Naive thymus-derived CD4-positive, alpha-beta T cell (primary cell): Measurements from ENCODE around the gene MGA. TPM values are rescaled to one million over a fixed set of nuclear protein-coding genes. Genes with fewer than 3 reads are reported as not detected.
A peak's percentile ranks its signal among the peaks of the same experiment; 100 is the strongest.
"Not testable (repeated sequence)": the region's sequence is repeated elsewhere in the genome, so short reads cannot be mapped to it uniquely, and the experiment has no call there.

ENCODE experiments used
- ATAC-seq: fragments of 150-1000 bp; cut with Tn5 transposase; 2 replicates; pipeline ENCODE4 v1.10.0; 2021; ENCODE audit warnings: mild to moderate bottlenecking, moderate library complexity
- CTCF ChIA-PET: fragments of 350-600 bp; sonication (Branson Sonifier 250); formaldehyde crosslinking; loops from one replicate; lab custom pipeline; 2021; ENCODE audit warnings: antibody characterized with exemption; lab: Charles Lee
- POLR2A ChIA-PET: fragments of 350-600 bp; sonication (Branson Sonifier 250); formaldehyde crosslinking; loops from one replicate; lab custom pipeline; 2021; ENCODE audit warnings: antibody characterized with exemption, inconsistent platforms; lab: Charles Lee
- DNase-seq, 9 donors: peaks; one replicate each; pipeline versions ENCODE4 v3.0.0 to v3.0.0-alpha.2; 2020 to 2022; ENCODE audit warnings: mixed read lengths in 1 of 9
- H3K27ac ChIP-seq: one replicate; pipeline ENCODE4 v1.7.0; 2013; ENCODE audit warnings: mild to moderate bottlenecking, low read depth, low read length, moderate library complexity
- H3K27me3 ChIP-seq, 2 donors: one replicate each; pipeline ENCODE4 v1.7.0; 2013; ENCODE audit warnings: low read length in 2 of 2, mild to moderate bottlenecking in 2 of 2, moderate library complexity in 2 of 2; ENCODE audit not compliant: control insufficient read depth in 2 of 2, insufficient read depth in 2 of 2
- H3K36me3 ChIP-seq, 3 experiments: 1 replicate in 2 of 3; 2 replicates in 1 of 3; pipeline ENCODE4 v1.7.0; 2013; ENCODE audit warnings: low read length in 3 of 3, mild to moderate bottlenecking in 3 of 3, moderate library complexity in 1 of 3; ENCODE audit not compliant: insufficient read depth in 3 of 3, control insufficient read depth in 2 of 3
- H3K4me1 ChIP-seq, 2 donors: one replicate each; pipeline ENCODE4 v1.7.0; 2013; ENCODE audit warnings: low read length in 2 of 2, mild to moderate bottlenecking in 2 of 2, moderate library complexity in 1 of 2; ENCODE audit not compliant: control insufficient read depth in 2 of 2, insufficient read depth in 2 of 2
- H3K4me3 ChIP-seq: 2 replicates; pipeline ENCODE4 v1.7.0; 2013; ENCODE audit warnings: mild to moderate bottlenecking, low read length
- H3K9me3 ChIP-seq, 3 experiments: 1 replicate in 2 of 3; 2 replicates in 1 of 3; pipeline ENCODE4 v1.7.0; 2013; ENCODE audit warnings: low read length in 3 of 3; ENCODE audit not compliant: control insufficient read depth in 2 of 3
- H3K27ac Mint-ChIP-seq, 9 donors: one replicate each; pipeline ENCODE4 v1.8.0; 2020 to 2022; ENCODE audit warnings: mixed read lengths in 9 of 9, mild to moderate bottlenecking in 8 of 9, moderate library complexity in 5 of 9, inconsistent platforms in 2 of 9
- H3K27me3 Mint-ChIP-seq, 5 donors: one replicate each; pipeline ENCODE4 v1.8.0; 2021 to 2022; ENCODE audit warnings: mixed read lengths in 5 of 5, mild to moderate bottlenecking in 1 of 5
- H3K36me3 Mint-ChIP-seq, 5 donors: one replicate each; pipeline ENCODE4 v1.8.0; 2020 to 2022; ENCODE audit warnings: mixed read lengths in 5 of 5, mild to moderate bottlenecking in 3 of 5, inconsistent platforms in 1 of 5
- H3K4me1 Mint-ChIP-seq, 7 donors: one replicate each; pipeline ENCODE4 v1.8.0; 2020 to 2022; ENCODE audit warnings: mixed read lengths in 7 of 7, mild to moderate bottlenecking in 3 of 7, inconsistent platforms in 1 of 7
- H3K4me3 Mint-ChIP-seq, 10 donors: one replicate each; pipeline ENCODE4 v1.8.0; 2020 to 2022; ENCODE audit warnings: mild to moderate bottlenecking in 10 of 10, mixed read lengths in 10 of 10, moderate library complexity in 6 of 10, inconsistent platforms in 2 of 10
- H3K9me3 Mint-ChIP-seq, 11 donors: one replicate each; pipeline ENCODE4 v1.8.0; 2020 to 2022; ENCODE audit warnings: mixed read lengths in 11 of 11, mild to moderate bottlenecking in 4 of 11, inconsistent platforms in 1 of 11, moderate library complexity in 1 of 11
- intact Hi-C, 2 donors: fragments of 100-400 bp; cut with micrococcal nuclease; formaldehyde crosslinking; loops; one replicate each; pipeline ENCODE4 v1.15.1; 2023
- polyA plus RNA-seq, 2 donors: library from polyadenylated mRNA; unstranded; fragments of 300-500 nt; fragmentation: Illumina TruSeq; gene quantifications; one replicate each; pipeline ENCODE4 v1.2.3, GENCODE V29; 2021
- total RNA-seq, 6 experiments: library from RNA in 5 of 6; stranded (reverse) in 5 of 6; gene quantifications; 1 replicate in 5 of 6; 2 replicates in 1 of 6; pipeline ENCODE4 v1.2.3 and lab custom pipeline; 2021 to 2026

The MGA gene
- total and polyA plus RNA-seq, 7 experiments from 2014 or later, result 12.7 to 73.8 (median 46.9) TPM

DNA sequence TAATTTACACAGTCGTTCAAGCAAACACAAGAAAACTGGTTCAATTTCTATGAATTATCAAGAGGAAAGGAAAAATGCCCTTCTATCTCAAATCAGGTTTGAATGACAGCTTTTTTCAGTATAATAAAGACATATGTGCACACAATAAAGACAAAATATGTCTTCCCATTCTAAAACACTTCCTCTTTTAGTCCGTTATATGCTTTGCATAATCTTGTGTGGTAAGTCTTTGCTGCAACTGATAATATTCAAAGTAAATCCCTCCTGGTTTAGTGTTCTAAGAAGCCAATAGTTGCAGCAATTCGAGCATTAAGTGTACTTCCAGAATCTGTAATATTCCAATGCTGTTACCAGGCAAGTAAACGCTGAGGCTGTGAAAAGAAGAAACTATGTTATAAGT lies 70.3 kb downstream of the MGA start:
- H3K27ac ChIP-seq, result no peak overlapping the region
- no peaks in the 10 kb centered on the region for H3K4me1 ChIP-seq
- ChIA-PET POLR2A (no interaction called here), CTCF (no interaction called here)
- Mint-ChIP-seq H3K27me3 (no peaks in the 10 kb centered on the region), H3K4me1 (peaks cover 0 to 4% (median 0%) of the 10 kb centered on the region in 7 donors), H3K27ac (peak overlapping the region in 3 of 9 donors; percentile 17 to 30 (median 22)), H3K36me3 (peaks cover 0 to 23% (median 15%) of the 10 kb centered on the region in 5 donors), H3K4me3 (no peak overlapping the region), H3K9me3 (no peaks in the 10 kb centered on the region)
- H3K9me3 ChIP-seq, result no peaks in the 10 kb centered on the region
- H3K27me3 ChIP-seq, result no peaks in the 10 kb centered on the region
- no peak overlapping the region for H3K4me3 ChIP-seq
- no peak for ATAC-seq
- intact Hi-C loops, result no loop called here
- DNase-seq, result no peak
- H3K36me3 ChIP-seq, result peaks cover 0 to 49% (median 4%) of the 10 kb centered on the region in 3 experiments

DNA sequence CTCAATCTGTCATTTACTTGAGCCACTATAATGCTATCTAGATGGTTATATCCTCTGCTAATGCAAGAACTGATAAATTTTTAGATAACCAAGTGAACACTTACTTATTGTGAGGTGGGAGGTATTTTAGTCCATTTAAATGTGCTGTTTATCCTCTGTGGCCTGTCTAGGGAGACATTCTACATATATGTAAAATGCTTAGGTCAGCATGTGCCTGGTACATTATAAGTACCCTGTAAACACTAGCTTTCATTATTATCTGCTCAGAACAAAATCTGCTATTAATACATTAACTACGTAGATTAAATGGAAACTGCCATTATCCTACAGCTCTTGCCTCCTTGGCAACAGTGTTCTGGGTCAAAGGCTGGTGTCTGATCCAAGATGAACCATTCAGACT lies 72.3 kb downstream of the MGA start:
- Histone ChIP-seq H3K27ac (no peak overlapping the region), H3K27me3 (no peaks in the 10 kb centered on the region), H3K9me3 (no peaks in the 10 kb centered on the region), H3K4me3 (no peak overlapping the region), H3K36me3 (peaks cover 4 to 67% (median 8%) of the 10 kb centered on the region in 3 experiments), H3K4me1 (no peaks in the 10 kb centered on the region)
- peaks cover 0 to 4% (median 0%) of the 10 kb centered on the region in 7 donors for H3K4me1 Mint-ChIP-seq
- no peak overlapping the region for H3K4me3 Mint-ChIP-seq
- ATAC-seq, result no peak
- peaks cover 0 to 24% (median 19%) of the 10 kb centered on the region in 5 donors for H3K36me3 Mint-ChIP-seq
- H3K27ac Mint-ChIP-seq, result peak overlapping the region in 1 of 9 donors; percentile 16
- CTCF ChIA-PET, result no interaction called here
- intact Hi-C loops, result no loop called here
- no peak for DNase-seq
- POLR2A ChIA-PET, result no interaction called here
- no peaks in the 10 kb centered on the region for H3K9me3 Mint-ChIP-seq
- H3K27me3 Mint-ChIP-seq, result no peaks in the 10 kb centered on the region

- intact Hi-C loops, result no loop called here
- peaks cover 4 to 70% (median 8%) of the 10 kb centered on the region in 3 experiments for H3K36me3 ChIP-seq
These were observed 73.9 kb downstream of the MGA start for GRCh38 chr15:41734079-41734478.

GRCh38 chr15:41735046-41735445 lies 74.8 kb downstream of the MGA start:
- no peaks in the 10 kb centered on the region for H3K9me3 Mint-ChIP-seq
- CTCF ChIA-PET, result no interaction called here
- no peak overlapping the region for H3K4me3 ChIP-seq
- H3K4me3 Mint-ChIP-seq, result no peak overlapping the region
- H3K27me3 Mint-ChIP-seq, result no peaks in the 10 kb centered on the region
- intact Hi-C loops, result no loop called here
- DNase-seq, result no peak
- H3K27ac Mint-ChIP-seq, result no peak overlapping the region
- no peak for ATAC-seq
- H3K4me1 Mint-ChIP-seq, result peaks cover 0 to 3% (median 0%) of the 10 kb centered on the region in 7 donors
- no peaks in the 10 kb centered on the region for H3K27me3 ChIP-seq
- POLR2A ChIA-PET, result interaction anchor here (0.5 kb wide), 1 partner anchor 81 kb away, joined by 3 read pairs; no protein-coding TSS in a partner anchor
- H3K9me3 ChIP-seq, result no peaks in the 10 kb centered on the region
- no peaks in the 10 kb centered on the region for H3K4me1 ChIP-seq
- H3K36me3 Mint-ChIP-seq, result peaks cover 0 to 27% (median 14%) of the 10 kb centered on the region in 5 donors
- H3K27ac ChIP-seq, result no peak overlapping the region
- H3K36me3 ChIP-seq, result peaks cover 7 to 69% (median 8%) of the 10 kb centered on the region in 3 experiments

More at GRCh38 chr15:41734079-41734478, 73.9 kb downstream of the MGA start:
- ChIA-PET CTCF (interaction anchor here (0.7 kb wide), 1 partner anchor 127 kb away, joined by 3 read pairs; no protein-coding TSS in a partner anchor), POLR2A (no interaction called here)
- H3K36me3 Mint-ChIP-seq, result peaks cover 0 to 22% (median 17%) of the 10 kb centered on the region in 5 donors
- peak overlapping the region in 2 of 9 donors; percentile 10 to 26 for H3K27ac Mint-ChIP-seq
- no peak overlapping the region for H3K4me3 ChIP-seq
- DNase-seq (no peak), ATAC-seq (no peak)
- H3K9me3 Mint-ChIP-seq, result no peaks in the 10 kb centered on the region
- peaks cover 0 to 3% (median 0%) of the 10 kb centered on the region in 7 donors for H3K4me1 Mint-ChIP-seq
- no peaks in the 10 kb centered on the region for H3K27me3 ChIP-seq
- H3K4me3 Mint-ChIP-seq, result no peak overlapping the region
- H3K4me1 ChIP-seq, result no peaks in the 10 kb centered on the region
- H3K27me3 Mint-ChIP-seq, result no peaks in the 10 kb centered on the region
- H3K27ac ChIP-seq, result no peak overlapping the region
- H3K9me3 ChIP-seq, result no peaks in the 10 kb centered on the region

GRCh38 chr15:41735492-41735891 lies 75.3 kb downstream of the MGA start:
- H3K4me1 Mint-ChIP-seq, H3K27me3 Mint-ChIP-seq, H3K4me3 Mint-ChIP-seq, DNase-seq, H3K27me3 ChIP-seq, H3K9me3 ChIP-seq, H3K9me3 Mint-ChIP-seq, H3K27ac ChIP-seq, H3K4me3 ChIP-seq, H3K27ac Mint-ChIP-seq, intact Hi-C loops, H3K4me1 ChIP-seq, ATAC-seq: not testable (repeated sequence)
- POLR2A ChIA-PET, result interaction anchor here (0.5 to 0.8 kb wide), 4 partner anchors 12 to 196 kb away, joined by 3 to 6 read pairs (median 4); no protein-coding TSS in a partner anchor
- CTCF ChIA-PET, result interaction anchor here (0.7 kb wide), 1 partner anchor 42 kb away, joined by 3 read pairs; no protein-coding TSS in a partner anchor
- H3K36me3 Mint-ChIP-seq, result peaks cover 0 to 27% (median 12%) of the 10 kb centered on the region in 5 donors
- peaks cover 8 to 67% (median 9%) of the 10 kb centered on the region in 3 experiments for H3K36me3 ChIP-seq

DNA sequence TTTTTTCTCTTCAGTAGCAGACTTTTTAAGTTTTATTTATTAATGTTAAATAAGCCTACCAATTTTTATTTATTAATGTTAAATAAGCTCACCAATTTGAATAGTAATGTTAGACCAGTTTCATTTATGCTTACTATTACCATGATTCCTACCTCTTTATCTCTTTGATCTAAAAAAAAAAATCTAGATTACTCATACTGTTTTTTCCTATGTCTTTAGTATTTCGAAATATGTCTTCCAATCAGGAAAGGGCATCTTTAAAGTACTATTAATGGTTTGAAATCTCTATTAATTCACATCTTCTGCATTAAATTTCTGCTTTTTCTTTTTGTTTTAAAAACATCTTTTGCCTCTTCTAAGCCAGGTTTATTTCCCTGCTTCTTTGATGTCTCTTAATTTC lies 86.6 kb downstream of the MGA start:
- H3K27ac Mint-ChIP-seq, result peak overlapping the region in 2 of 9 donors; percentile 16 to 52
- POLR2A ChIA-PET, result no interaction called here

More for the DNA sequence above, 86.6 kb downstream of the MGA start:
- intact Hi-C loops, result no loop called here
- no peak for DNase-seq
- no peak for ATAC-seq
- no peaks in the 10 kb centered on the region for H3K27me3 Mint-ChIP-seq
- peaks cover 0 to 9% (median 0%) of the 10 kb centered on the region in 7 donors for H3K4me1 Mint-ChIP-seq
- no peaks in the 10 kb centered on the region for H3K4me1 ChIP-seq
- peaks cover 16 to 51% (median 16%) of the 10 kb centered on the region in 3 experiments for H3K36me3 ChIP-seq
- no peaks in the 10 kb centered on the region for H3K9me3 ChIP-seq
- H3K36me3 Mint-ChIP-seq, result peaks cover 3 to 48% (median 16%) of the 10 kb centered on the region in 5 donors
- no peaks in the 10 kb centered on the region for H3K9me3 Mint-ChIP-seq
- H3K4me3 Mint-ChIP-seq, result no peak overlapping the region
- CTCF ChIA-PET, result interaction anchor here (1.3 kb wide), 1 partner anchor 143 kb away, joined by 3 read pairs; no protein-coding TSS in a partner anchor
- H3K27ac ChIP-seq, result no peak overlapping the region
- no peaks in the 10 kb centered on the region for H3K27me3 ChIP-seq
- H3K4me3 ChIP-seq, result no peak overlapping the region
